GM23338 (cell line): ENCODE results near the gene UNC5C. TPM values are rescaled to one million over a fixed set of nuclear protein-coding genes. Genes with fewer than 3 reads are reported as not detected.

ENCODE experiments used
- ATAC-seq: fragments of 200-7000 bp; cut with Tn5 transposase; 3 replicates; pipeline ENCODE4 v1.9.1; 2020
- DNase-seq: peaks from one replicate; pipeline ENCODE4 v3.0.0-alpha.2; 2015; ENCODE audit warnings: low spot score
- H2AFZ ChIP-seq: fragments of 200-600 bp; sonication (generic); 2 replicates; pipeline ENCODE4 v1.8.0; 2016; ENCODE audit warnings: antibody characterized with exemption, mild to moderate bottlenecking, moderate library complexity
- H3F3A ChIP-seq: fragments of 200-600 bp; sonication (generic); replicated peaks from 2 replicates; pipeline ENCODE4 v1.8.0; 2017; ENCODE audit warnings: antibody characterized with exemption, mixed run types, low read depth
- H3K27ac ChIP-seq: fragments of 200-600 bp; sonication (generic); 2 replicates; pipeline ENCODE4 v1.6.1; 2016; ENCODE audit warnings: low read depth
- H3K27me3 ChIP-seq: fragments of 200-600 bp; sonication (generic); 2 replicates; pipeline ENCODE4 v1.8.0; 2016; ENCODE audit warnings: mild to moderate bottlenecking, mixed run types, moderate library complexity; ENCODE audit not compliant: insufficient read depth
- H3K36me3 ChIP-seq: fragments of 200-600 bp; sonication (generic); 2 replicates; pipeline ENCODE4 v1.8.0; 2016; ENCODE audit warnings: mild to moderate bottlenecking; ENCODE audit not compliant: insufficient read depth
- H3K4me1 ChIP-seq: fragments of 200-600 bp; sonication (generic); 2 replicates; pipeline ENCODE4 v1.8.0; 2016; ENCODE audit warnings: mild to moderate bottlenecking, moderate library complexity; ENCODE audit not compliant: insufficient read depth
- H3K4me2 ChIP-seq: fragments of 200-600 bp; sonication (generic); 2 replicates; pipeline ENCODE4 v1.7.1; 2017; ENCODE audit warnings: mixed run types
- H3K4me3 ChIP-seq: fragments of 200-600 bp; sonication (generic); 2 replicates; pipeline ENCODE4 v1.6.1; 2016; ENCODE audit warnings: mixed run types
- H3K79me2 ChIP-seq: fragments of 200-600 bp; sonication (generic); replicated peaks from 2 replicates; pipeline ENCODE4 v1.8.0; 2017; ENCODE audit warnings: mild to moderate bottlenecking; ENCODE audit not compliant: insufficient read depth
- H3K9me2 ChIP-seq: fragments of 200-600 bp; sonication (generic); 2 replicates; pipeline ENCODE4 v1.8.0; 2017; ENCODE audit not compliant: insufficient read depth
- H4K20me1 ChIP-seq: fragments of 200-600 bp; sonication (generic); replicated peaks from 2 replicates; pipeline ENCODE4 v1.8.0; 2017; ENCODE audit warnings: mild to moderate bottlenecking; ENCODE audit not compliant: insufficient read depth
- H3K27ac Mint-ChIP-seq: 2 replicates; pipeline ENCODE4 v1.8.0; 2020; ENCODE audit warnings: inconsistent platforms, mild to moderate bottlenecking, moderate library complexity, mixed read lengths
- H3K27me3 Mint-ChIP-seq: 3 replicates; pipeline ENCODE4 v1.8.0; 2022; ENCODE audit warnings: low read depth, mild to moderate bottlenecking, moderate library complexity, mixed read lengths, inconsistent platforms; ENCODE audit not compliant: insufficient read depth, poor library complexity
- H3K36me3 Mint-ChIP-seq: 3 replicates; pipeline ENCODE4 v1.8.0; 2021; ENCODE audit warnings: low read depth, mild to moderate bottlenecking, inconsistent platforms, moderate library complexity, mixed read lengths
- H3K4me1 Mint-ChIP-seq: 3 replicates; pipeline ENCODE4 v1.8.0; 2020; ENCODE audit warnings: mild to moderate bottlenecking, inconsistent platforms, mixed read lengths
- H3K4me3 Mint-ChIP-seq: 3 replicates; pipeline ENCODE4 v1.8.0; 2021; ENCODE audit warnings: moderate library complexity, mild to moderate bottlenecking, inconsistent platforms, mixed read lengths
- H3K9me3 Mint-ChIP-seq: 3 replicates; pipeline ENCODE4 v1.8.0; 2020; ENCODE audit warnings: moderate library complexity, mild to moderate bottlenecking, inconsistent platforms, mixed read lengths
- CREB1 ChIP-seq: fragments of 250-450 bp; sonication (Bioruptor Pico); IDR thresholded peaks from 2 replicates; pipeline ENCODE4 v1.5.0; 2020; ENCODE audit warnings: low read depth, mild to moderate bottlenecking, moderate library complexity
- CTCF ChIP-seq, 2 experiments: fragments of 200-600 bp in 1 of 2; sonication (generic) in 1 of 2; conservative IDR thresholded peaks; 2 replicates each; pipeline versions ENCODE4 v1.5.1 to v1.6.1; 2016 to 2017; ENCODE audit warnings: antibody characterized with exemption in 2 of 2, low read depth in 2 of 2, mild to moderate bottlenecking in 2 of 2, moderate library complexity in 1 of 2
- ETS1 ChIP-seq: IDR thresholded peaks from 2 replicates; pipeline ENCODE4 v1.6.1; 2016; ENCODE audit warnings: antibody characterized with exemption
- EZH2 ChIP-seq: fragments of 200-600 bp; sonication (generic); IDR thresholded peaks from one replicate; pipeline ENCODE4 v1.8.0; 2017; ENCODE audit warnings: antibody characterized with exemption, mild to moderate bottlenecking, low read depth; ENCODE audit not compliant: unreplicated experiment
- EZH2phosphoT487 ChIP-seq: fragments of 200-600 bp; sonication (generic); IDR thresholded peaks from one replicate; pipeline ENCODE4 v1.8.1; 2018; ENCODE audit warnings: antibody characterized with exemption; ENCODE audit not compliant: unreplicated experiment
- JUNB ChIP-seq: IDR thresholded peaks from one replicate; pipeline ENCODE4 v1.6.1; 2016; ENCODE audit warnings: antibody characterized with exemption; ENCODE audit not compliant: unreplicated experiment
- NANOG ChIP-seq: IDR thresholded peaks from 2 replicates; pipeline ENCODE4 v1.6.1; 2016; ENCODE audit warnings: antibody characterized with exemption, borderline replicate concordance
- POLR2AphosphoS5 ChIP-seq: IDR thresholded peaks from 2 replicates; pipeline ENCODE4 v1.6.1; 2016; ENCODE audit warnings: antibody characterized with exemption, low read depth
- REST ChIP-seq: IDR thresholded peaks from one replicate; pipeline ENCODE4 v1.6.1; 2018; ENCODE audit warnings: antibody characterized with exemption; ENCODE audit not compliant: unreplicated experiment
- STAT1 ChIP-seq: IDR thresholded peaks from one replicate; pipeline ENCODE4 v1.6.1; 2016; ENCODE audit warnings: antibody characterized with exemption; ENCODE audit not compliant: unreplicated experiment
- ZNF114 ChIP-seq: fragments of 250-450 bp; sonication (Bioruptor Pico); IDR thresholded peaks from 2 replicates; pipeline ENCODE4 v1.5.0; 2020; ENCODE audit warnings: mild to moderate bottlenecking, moderate library complexity
- ZNF331 ChIP-seq: fragments of 250-450 bp; sonication (Bioruptor Pico); IDR thresholded peaks from 2 replicates; pipeline ENCODE4 v1.5.0; 2020; ENCODE audit warnings: low read depth, mild to moderate bottlenecking, moderate library complexity
- ZNF462 ChIP-seq: fragments of 250-450 bp; sonication (Bioruptor Pico); IDR thresholded peaks from 2 replicates; pipeline ENCODE4 v1.5.0; 2020; ENCODE audit warnings: mild to moderate bottlenecking, moderate library complexity
- polyA plus RNA-seq: library from polyadenylated mRNA; unstranded; fragments of >200 nt; fragmentation: Nextera tagmentation; extraction: Ambion mirVana; gene quantifications from 2 replicates; pipeline ENCODE4 v1.2.1, GENCODE V29; 2016
- total RNA-seq: library from RNA; depleted of rRNA; stranded (reverse); fragments of >200 nt; shearing (Covaris generic); gene quantifications from 2 replicates; pipeline ENCODE4 v1.2.3, GENCODE V29; 2014

Gene UNC5C
- total and polyA plus RNA-seq, 2 experiments from 2014 or later = 0.08 to 0.21 TPM

- DNase-seq (no peak), ATAC-seq (no peak)
- Histone ChIP-seq H3K79me2 (no peaks in the 10 kb centered on the region), H3K4me2 (no peak overlapping the region), H4K20me1 (no peaks in the 10 kb centered on the region), H3K27me3 (no peaks in the 10 kb centered on the region), H2AFZ (no peak overlapping the region), H3K27ac (no peak overlapping the region), H3K9me2 (no peaks in the 10 kb centered on the region), H3K4me3 (no peak overlapping the region), H3K36me3 (no peaks in the 10 kb centered on the region), H3F3A (no peaks in the 10 kb centered on the region), H3K4me1 (no peaks in the 10 kb centered on the region)
- no peak overlapping the region for H3K27ac Mint-ChIP-seq
- no peak for TF ChIP-seq POLR2AphosphoS5
- TF ChIP-seq ZNF462 (CRISPR knock-in tag) = no peak
- TF ChIP-seq STAT1 = no peak
- no peak for TF ChIP-seq CREB1 (CRISPR knock-in tag)
- TF ChIP-seq JUNB = no peak
- TF ChIP-seq ETS1 = no peak
- no peak for TF ChIP-seq NANOG
- TF ChIP-seq EZH2phosphoT487 = no peak
- TF ChIP-seq CTCF (conservative IDR thresholded peaks at IDR 0.05; ENCODE audit: low read depth in 2 of 2) = no peak
- no peak for TF ChIP-seq ZNF331 (CRISPR knock-in tag)
- no peak for TF ChIP-seq REST
- no peak for TF ChIP-seq ZNF114 (CRISPR knock-in tag)
- no peak for TF ChIP-seq EZH2
- no peaks in the 10 kb centered on the region; the same call in 2 of the 3 replicates for H3K9me3 Mint-ChIP-seq
- H3K4me3 Mint-ChIP-seq = no peak overlapping the region
- H3K4me1 Mint-ChIP-seq = no peaks in the 10 kb centered on the region
- peaks cover 2% of the 10 kb centered on the region for H3K27me3 Mint-ChIP-seq
- H3K36me3 Mint-ChIP-seq = no peaks in the 10 kb centered on the region
These were observed 430.3 kb downstream of the UNC5C start for GRCh38 chr4:95118497-95118896.
